Panc1 (cell line): ENCODE data around the gene AP1B1.

Experiments
- POLR2AphosphoS5 ChIP-seq: IDR thresholded peaks from 2 replicates; pipeline ENCODE4 v1.6.1; 2012; ENCODE audit warnings: mild to moderate bottlenecking, low read depth, low read length, moderate library complexity
- SIN3A ChIP-seq: IDR thresholded peaks from 2 replicates; pipeline ENCODE4 v1.6.1; 2012; ENCODE audit warnings: low read depth, mild to moderate bottlenecking, low read length, moderate library complexity, borderline replicate concordance; ENCODE audit not compliant: insufficient read depth
- TCF7L2 ChIP-seq: IDR thresholded peaks from 2 replicates; pipeline ENCODE4 v1.6.1; 2011; ENCODE audit warnings: mild to moderate bottlenecking, low read depth, low read length, inconsistent platforms
- TF ChIP-seq, protein P1 (sequence below): fragments of 450-650 bp; IDR thresholded peaks from 2 replicates; pipeline ENCODE4 v1.5.1; 2017; ENCODE audit warnings: mild to moderate bottlenecking
- TF ChIP-seq, protein P2 (sequence below), 2 experiments: IDR thresholded peaks; 2 replicates each; pipeline ENCODE4 v1.6.1; 2011 to 2012; ENCODE audit warnings: low read depth in 2 of 2, control low read depth in 1 of 2, low read length in 1 of 2, mild to moderate bottlenecking in 1 of 2, moderate library complexity in 1 of 2; ENCODE audit not compliant: insufficient read depth in 1 of 2

DNA sequence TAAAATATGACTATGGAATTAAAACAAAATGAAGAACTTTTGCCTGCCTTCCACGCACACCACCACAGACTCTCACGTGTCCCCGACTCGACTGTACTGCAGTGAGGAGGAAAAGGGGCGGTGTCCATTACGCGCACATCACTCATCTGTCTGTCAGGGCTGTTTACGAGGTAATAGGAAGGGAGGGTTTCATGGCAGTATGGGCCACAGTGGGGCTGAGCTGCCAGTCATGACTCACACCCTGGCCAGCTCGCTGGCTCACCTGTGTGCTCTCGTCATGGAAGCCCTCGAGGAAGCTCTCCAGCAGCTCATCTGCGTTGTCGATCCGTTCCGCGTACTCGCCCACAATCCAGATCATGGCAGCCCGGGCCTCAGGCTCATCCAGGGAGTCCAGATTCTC, 39.4 kb downstream of the AP1B1 start:
- TF ChIP-seq, protein P1, sequence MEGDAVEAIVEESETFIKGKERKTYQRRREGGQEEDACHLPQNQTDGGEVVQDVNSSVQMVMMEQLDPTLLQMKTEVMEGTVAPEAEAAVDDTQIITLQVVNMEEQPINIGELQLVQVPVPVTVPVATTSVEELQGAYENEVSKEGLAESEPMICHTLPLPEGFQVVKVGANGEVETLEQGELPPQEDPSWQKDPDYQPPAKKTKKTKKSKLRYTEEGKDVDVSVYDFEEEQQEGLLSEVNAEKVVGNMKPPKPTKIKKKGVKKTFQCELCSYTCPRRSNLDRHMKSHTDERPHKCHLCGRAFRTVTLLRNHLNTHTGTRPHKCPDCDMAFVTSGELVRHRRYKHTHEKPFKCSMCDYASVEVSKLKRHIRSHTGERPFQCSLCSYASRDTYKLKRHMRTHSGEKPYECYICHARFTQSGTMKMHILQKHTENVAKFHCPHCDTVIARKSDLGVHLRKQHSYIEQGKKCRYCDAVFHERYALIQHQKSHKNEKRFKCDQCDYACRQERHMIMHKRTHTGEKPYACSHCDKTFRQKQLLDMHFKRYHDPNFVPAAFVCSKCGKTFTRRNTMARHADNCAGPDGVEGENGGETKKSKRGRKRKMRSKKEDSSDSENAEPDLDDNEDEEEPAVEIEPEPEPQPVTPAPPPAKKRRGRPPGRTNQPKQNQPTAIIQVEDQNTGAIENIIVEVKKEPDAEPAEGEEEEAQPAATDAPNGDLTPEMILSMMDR, result no peak
- TF ChIP-seq SIN3A (no peak), POLR2AphosphoS5 (no peak), TCF7L2 (no peak)
- TF ChIP-seq, protein P2, sequence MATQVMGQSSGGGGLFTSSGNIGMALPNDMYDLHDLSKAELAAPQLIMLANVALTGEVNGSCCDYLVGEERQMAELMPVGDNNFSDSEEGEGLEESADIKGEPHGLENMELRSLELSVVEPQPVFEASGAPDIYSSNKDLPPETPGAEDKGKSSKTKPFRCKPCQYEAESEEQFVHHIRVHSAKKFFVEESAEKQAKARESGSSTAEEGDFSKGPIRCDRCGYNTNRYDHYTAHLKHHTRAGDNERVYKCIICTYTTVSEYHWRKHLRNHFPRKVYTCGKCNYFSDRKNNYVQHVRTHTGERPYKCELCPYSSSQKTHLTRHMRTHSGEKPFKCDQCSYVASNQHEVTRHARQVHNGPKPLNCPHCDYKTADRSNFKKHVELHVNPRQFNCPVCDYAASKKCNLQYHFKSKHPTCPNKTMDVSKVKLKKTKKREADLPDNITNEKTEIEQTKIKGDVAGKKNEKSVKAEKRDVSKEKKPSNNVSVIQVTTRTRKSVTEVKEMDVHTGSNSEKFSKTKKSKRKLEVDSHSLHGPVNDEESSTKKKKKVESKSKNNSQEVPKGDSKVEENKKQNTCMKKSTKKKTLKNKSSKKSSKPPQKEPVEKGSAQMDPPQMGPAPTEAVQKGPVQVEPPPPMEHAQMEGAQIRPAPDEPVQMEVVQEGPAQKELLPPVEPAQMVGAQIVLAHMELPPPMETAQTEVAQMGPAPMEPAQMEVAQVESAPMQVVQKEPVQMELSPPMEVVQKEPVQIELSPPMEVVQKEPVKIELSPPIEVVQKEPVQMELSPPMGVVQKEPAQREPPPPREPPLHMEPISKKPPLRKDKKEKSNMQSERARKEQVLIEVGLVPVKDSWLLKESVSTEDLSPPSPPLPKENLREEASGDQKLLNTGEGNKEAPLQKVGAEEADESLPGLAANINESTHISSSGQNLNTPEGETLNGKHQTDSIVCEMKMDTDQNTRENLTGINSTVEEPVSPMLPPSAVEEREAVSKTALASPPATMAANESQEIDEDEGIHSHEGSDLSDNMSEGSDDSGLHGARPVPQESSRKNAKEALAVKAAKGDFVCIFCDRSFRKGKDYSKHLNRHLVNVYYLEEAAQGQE (IDR thresholded peaks at IDR 0.05; ENCODE audit: insufficient read depth in 1 of 2, low read depth in 2 of 2, low read length in 1 of 2), result no peak
